A549 (cell line): Measurements from ENCODE around the gene SYPL1.

Source experiments
- CHD2 ChIP-seq: fragments of 150-350 bp; IDR thresholded peaks from 2 replicates; pipeline ENCODE4 v1.6.1; 2014; ENCODE audit warnings: low read length; ENCODE audit not compliant: partially characterized antibody
- CHD4 ChIP-seq: fragments of 200-600 bp; sonication (generic); IDR thresholded peaks from 2 replicates; pipeline ENCODE4 v1.6.1; 2016; ENCODE audit warnings: antibody characterized with exemption, mild to moderate bottlenecking, borderline replicate concordance
- EP300 ChIP-seq, 2 experiments: fragments of >200 bp; sonication (Bioruptor Twin); formaldehyde crosslinking; IDR thresholded peaks; 2 replicates in 1 of 2; 3 replicates in 1 of 2; pipeline ENCODE4 v1.6.1; 2016 to 2017
- FOSL2 ChIP-seq, 2 experiments: fragments of 450-650 bp in 1 of 2; fragments of >200 bp in 1 of 2; sonication (Bioruptor Twin) in 1 of 2; formaldehyde crosslinking; IDR thresholded peaks; 2 replicates each; pipeline versions ENCODE4 v1.5.0 to v1.6.1; 2016 to 2020; ENCODE audit warnings: mild to moderate bottlenecking in 1 of 2, moderate library complexity in 1 of 2
- HOXB5 ChIP-seq: fragments of 250-450 bp; sonication (Bioruptor Pico); IDR thresholded peaks from 2 replicates; pipeline ENCODE4 v1.5.0; 2020; ENCODE audit warnings: mild to moderate bottlenecking, moderate library complexity
- MAFK ChIP-seq: fragments of 450-650 bp; IDR thresholded peaks from 2 replicates; pipeline ENCODE4 v1.6.1; 2014; ENCODE audit not compliant: partially characterized antibody
- MYC ChIP-seq: IDR thresholded peaks from 2 replicates; pipeline ENCODE4 v1.6.1; 2012; ENCODE audit warnings: mild to moderate bottlenecking, inconsistent platforms, low read length, improper control_type of control experiment, borderline replicate concordance
- RCOR1 ChIP-seq: fragments of 150-350 bp; IDR thresholded peaks from 2 replicates; pipeline ENCODE4 v1.6.1; 2014; ENCODE audit warnings: antibody characterized with exemption, low read length, low read depth
- ZFP36 ChIP-seq: fragments of 450-650 bp; IDR thresholded peaks from 2 replicates; pipeline ENCODE4 v1.6.1; 2014; ENCODE audit warnings: borderline replicate concordance; ENCODE audit not compliant: partially characterized antibody
- TF ChIP-seq, protein P1 (sequence below): fragments of >200 bp; sonication (Bioruptor Twin); formaldehyde crosslinking; IDR thresholded peaks from 3 replicates; pipeline ENCODE4 v1.5.1; 2016
- TF ChIP-seq, protein P2 (sequence below): fragments of 450-650 bp; IDR thresholded peaks from 2 replicates; pipeline ENCODE4 v1.6.1; 2014; ENCODE audit warnings: antibody characterized with exemption

DNA sequence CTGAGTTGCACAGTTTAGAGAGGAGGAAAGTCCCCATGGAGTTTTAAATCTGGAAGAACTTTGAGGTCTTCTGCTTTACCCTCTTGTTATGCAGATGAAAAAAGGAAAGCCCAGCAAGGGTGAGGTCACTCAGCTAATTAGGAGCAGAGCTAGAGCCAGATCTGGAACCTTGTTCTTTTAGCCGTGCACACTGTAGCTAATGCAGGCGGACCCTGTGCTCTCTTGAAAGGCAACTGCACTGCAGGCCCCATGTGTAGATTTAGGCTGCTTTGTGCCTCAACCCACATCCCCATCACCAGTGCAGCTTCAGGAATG lies 63.4 kb downstream of the SYPL1 start:
- TF ChIP-seq FOSL2 (IDR thresholded peaks at IDR 0.05) = no peak
- no peak for TF ChIP-seq FOSL2 (CRISPR knock-in tag; IDR thresholded peaks at IDR 0.05)
- TF ChIP-seq, protein P1, sequence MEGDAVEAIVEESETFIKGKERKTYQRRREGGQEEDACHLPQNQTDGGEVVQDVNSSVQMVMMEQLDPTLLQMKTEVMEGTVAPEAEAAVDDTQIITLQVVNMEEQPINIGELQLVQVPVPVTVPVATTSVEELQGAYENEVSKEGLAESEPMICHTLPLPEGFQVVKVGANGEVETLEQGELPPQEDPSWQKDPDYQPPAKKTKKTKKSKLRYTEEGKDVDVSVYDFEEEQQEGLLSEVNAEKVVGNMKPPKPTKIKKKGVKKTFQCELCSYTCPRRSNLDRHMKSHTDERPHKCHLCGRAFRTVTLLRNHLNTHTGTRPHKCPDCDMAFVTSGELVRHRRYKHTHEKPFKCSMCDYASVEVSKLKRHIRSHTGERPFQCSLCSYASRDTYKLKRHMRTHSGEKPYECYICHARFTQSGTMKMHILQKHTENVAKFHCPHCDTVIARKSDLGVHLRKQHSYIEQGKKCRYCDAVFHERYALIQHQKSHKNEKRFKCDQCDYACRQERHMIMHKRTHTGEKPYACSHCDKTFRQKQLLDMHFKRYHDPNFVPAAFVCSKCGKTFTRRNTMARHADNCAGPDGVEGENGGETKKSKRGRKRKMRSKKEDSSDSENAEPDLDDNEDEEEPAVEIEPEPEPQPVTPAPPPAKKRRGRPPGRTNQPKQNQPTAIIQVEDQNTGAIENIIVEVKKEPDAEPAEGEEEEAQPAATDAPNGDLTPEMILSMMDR = no peak
- TF ChIP-seq ZFP36 = no peak
- TF ChIP-seq EP300 (IDR thresholded peaks at IDR 0.05) = no peak
- TF ChIP-seq CHD4 = no peak
- no peak for TF ChIP-seq HOXB5 (CRISPR knock-in tag)
- no peak for TF ChIP-seq CHD2
- TF ChIP-seq MYC = no peak
- TF ChIP-seq, protein P2, sequence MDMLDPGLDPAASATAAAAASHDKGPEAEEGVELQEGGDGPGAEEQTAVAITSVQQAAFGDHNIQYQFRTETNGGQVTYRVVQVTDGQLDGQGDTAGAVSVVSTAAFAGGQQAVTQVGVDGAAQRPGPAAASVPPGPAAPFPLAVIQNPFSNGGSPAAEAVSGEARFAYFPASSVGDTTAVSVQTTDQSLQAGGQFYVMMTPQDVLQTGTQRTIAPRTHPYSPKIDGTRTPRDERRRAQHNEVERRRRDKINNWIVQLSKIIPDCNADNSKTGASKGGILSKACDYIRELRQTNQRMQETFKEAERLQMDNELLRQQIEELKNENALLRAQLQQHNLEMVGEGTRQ = no peak
- no peak for TF ChIP-seq MAFK
- no peak for TF ChIP-seq RCOR1
